HG02973 (cell line): ENCODE measurements around the gene RNASET2.
"Not testable (repeated sequence)": the region's sequence is repeated elsewhere in the genome, so short reads cannot be mapped to it uniquely, and the experiment has no call there.

Source experiments
- ATAC-seq: cut with Tn5 transposase; IDR thresholded peaks from one replicate; pipeline ENCODE4 v1.9.1; 2021; ENCODE audit warnings: moderate library complexity; ENCODE audit not compliant: unreplicated experiment

The RNASET2 gene

GRCh38 chr6:166928644-166929541, 27.5 kb downstream of the RNASET2 start:
- ATAC-seq = no peak

- ATAC-seq = no peak
Measured at GRCh38 chr6:166927935-166928643, 28.3 kb downstream of the RNASET2 start.

- no peak for ATAC-seq
Measured at GRCh38 chr6:166927240-166927934, 29.0 kb downstream of the RNASET2 start.

GRCh38 chr6:166926748-166927147, 29.6 kb downstream of the RNASET2 start:
- ATAC-seq = no peak

GRCh38 chr6:166925141-166925996, 31.0 kb downstream of the RNASET2 start:
- ATAC-seq = no peak

- ATAC-seq = no peak
Measured at GRCh38 chr6:166924531-166924930, 31.8 kb downstream of the RNASET2 start.

- ATAC-seq = no peak
Measured at GRCh38 chr6:166922937-166923336, 33.4 kb downstream of the RNASET2 start.

GRCh38 chr6:166921570-166921969, 34.8 kb downstream of the RNASET2 start:
- ATAC-seq = no peak

GRCh38 chr6:166916824-166917223, 39.5 kb downstream of the RNASET2 start:
- ATAC-seq = no peak

- ATAC-seq = not testable (repeated sequence)
Measured at GRCh38 chr6:166915484-166915883, 40.9 kb downstream of the RNASET2 start.

GRCh38 chr6:166914952-166915351, 41.4 kb downstream of the RNASET2 start:
- not testable (repeated sequence) for ATAC-seq

- no peak for ATAC-seq
Measured at GRCh38 chr6:166911248-166911677, 45.1 kb downstream of the RNASET2 start.

GRCh38 chr6:166910601-166911000, 45.7 kb downstream of the RNASET2 start:
- no peak for ATAC-seq

GRCh38 chr6:166908811-166909210, 47.5 kb downstream of the RNASET2 start:
- ATAC-seq = no peak

GRCh38 chr6:166907871-166908806, 48.2 kb downstream of the RNASET2 start:
- ATAC-seq = no peak

- peak; percentile 80 for ATAC-seq
Measured at GRCh38 chr6:166907373-166907841, 48.9 kb downstream of the RNASET2 start.

- ATAC-seq = no peak
Measured at GRCh38 chr6:166906376-166907044, 49.8 kb downstream of the RNASET2 start.

- no peak for ATAC-seq
Measured at GRCh38 chr6:166905505-166906134, 50.7 kb downstream of the RNASET2 start.
